Vein endothelial cell (primary cell): ENCODE measurements around the gene SLC35G4. TPM values are rescaled to one million over a fixed set of nuclear protein-coding genes. Genes with fewer than 3 reads are reported as not detected.

ENCODE experiments used
- small RNA-seq: library from RNA; depleted of rRNA; stranded (forward); fragments of <200 nt; gene quantifications from one replicate; pipeline ENCODE3, GENCODE V24; 2012
- total RNA-seq: library from RNA; depleted of rRNA; stranded (reverse); fragments of >200 nt; gene quantifications from 2 replicates; pipeline ENCODE4 v1.2.3, GENCODE V29; 2012

SLC35G4 gene
- not detected in 2 replicates for total RNA-seq

DNA sequence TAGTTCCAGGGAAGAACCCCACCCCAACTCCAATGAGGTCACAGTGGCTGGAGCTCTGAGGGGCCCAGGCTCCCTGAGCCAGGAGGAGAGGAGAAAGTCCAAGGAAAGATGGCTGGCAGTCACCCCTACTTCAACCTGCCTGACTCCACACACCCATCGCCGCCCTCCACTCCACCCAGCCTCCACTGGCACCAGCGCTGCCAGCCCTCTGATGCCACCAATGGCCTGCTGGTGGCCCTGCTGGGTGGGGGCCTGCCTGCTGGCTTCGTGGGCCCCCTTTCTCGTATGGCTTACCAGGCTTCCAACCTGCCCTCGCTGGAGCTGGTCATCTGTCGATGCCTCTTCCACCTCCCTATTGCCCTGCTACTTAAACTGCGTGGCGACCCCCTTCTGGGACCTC is at the start of gene SLC35G4:
Gene SLC35G4, plus strand, starts transcription at position 109 of the 400 bp plus-strand sequence. Its CDS starts 0 bp downstream, at position 109.

Small RNA genes within 50 kb of the gene (small RNA-seq; reads per million reads assigned to genes)
- not detected for gene AP001120.4

Other genes with a start within 250 kb of the SLC35G4 start
- under 0.01 and 1.1 TPM in 2 replicates for gene GNAL, start 79.7 kb downstream of the SLC35G4 start, total RNA-seq
- gene CHMP1B, start 241.8 kb downstream of the SLC35G4 start, total RNA-seq = 48.3 and 49.6 TPM in 2 replicates